HepG2 (cell line): ENCODE results near the gene TNFRSF1B. TPM values are rescaled to one million over a fixed set of nuclear protein-coding genes. Genes with fewer than 3 reads are reported as not detected.

Experiments
- ATAC-seq: fragments of 200-7000 bp; cut with Tn5 transposase; 3 replicates; pipeline ENCODE4 v1.9.1; 2020; ENCODE audit warnings: mild to moderate bottlenecking, moderate library complexity
- BruUV-seq: library from RNA; stranded (reverse); fragments of 400-500 nt; replicated peaks from 2 replicates; lab custom pipeline; 2021; lab: Mats Ljungman, UMichigan
- CTCF ChIA-PET: fragments of 300-600 bp; formaldehyde crosslinking; extraction: SDS; loops from one replicate; lab custom pipeline; 2021; ENCODE audit warnings: low total read pairs, inconsistent platforms, low intra/inter-chr PET ratio; lab: Yijun Ruan, JAX
- POLR2A ChIA-PET: fragments of 350-600 bp; sonication (Branson Sonifier 250); formaldehyde crosslinking; loops from one replicate; lab custom pipeline; 2020; ENCODE audit warnings: antibody characterized with exemption, inconsistent platforms; lab: Yijun Ruan, JAX
- DNase-seq: peaks from one replicate; pipeline ENCODE4 v3.0.0-alpha.2; 2015; ENCODE audit warnings: low spot score
- FAIRE-seq: peaks from 3 replicates; lab custom pipeline; 2011; peaks lifted over from hg19 to GRCh38; lab: Jason Lieb, UNC
- H2AFZ ChIP-seq: one replicate; pipeline ENCODE4 v1.6.1; 2011; ENCODE audit warnings: low read length, inconsistent platforms
- H3K27ac ChIP-seq: fragments of 300-600 bp; 3 replicates; pipeline ENCODE4 v1.8.0; 2011; ENCODE audit warnings: mixed run types, mild to moderate bottlenecking, mixed read lengths, low read length, inconsistent platforms; ENCODE audit not compliant: insufficient read depth; ENCODE audit errors: extremely low read length
- H3K27me3 ChIP-seq, 2 experiments: fragments of 200-600 bp in 1 of 2; 2 replicates in 1 of 2; 3 replicates in 1 of 2; pipeline versions ENCODE4 v1.6.0 to v1.8.0; 2011; ENCODE audit warnings: low read length in 2 of 2, mild to moderate bottlenecking in 2 of 2, moderate library complexity in 2 of 2, inconsistent platforms in 1 of 2; ENCODE audit not compliant: insufficient read depth in 2 of 2, control insufficient read depth in 1 of 2
- H3K36me3 ChIP-seq, 2 experiments: fragments of 200-600 bp in 1 of 2; replicated peaks in 1 of 2; 2 replicates in 1 of 2; 3 replicates in 1 of 2; pipeline versions ENCODE4 v1.5.1 to v1.8.0; 2011; ENCODE audit warnings: low read length in 2 of 2, inconsistent platforms in 1 of 2; ENCODE audit not compliant: insufficient read depth in 2 of 2, control insufficient read depth in 1 of 2
- H3K4me1 ChIP-seq: 2 replicates; pipeline ENCODE4 v1.5.1; 2012; ENCODE audit warnings: low read length, inconsistent platforms; ENCODE audit not compliant: insufficient read depth
- H3K4me2 ChIP-seq: 2 replicates; pipeline ENCODE4 v1.6.0; 2011; ENCODE audit warnings: low read depth, low read length, inconsistent platforms
- H3K4me3 ChIP-seq, 3 experiments: fragments of 200-600 bp in 1 of 3; sonication (generic), shearing (Covaris generic) in 1 of 3; replicated peaks in 1 of 3; 2 replicates each; pipeline ENCODE4 v1.5.1; 2011 to 2016; ENCODE audit warnings: low read length in 3 of 3, inconsistent platforms in 2 of 3, low read depth in 2 of 3, mild to moderate bottlenecking in 2 of 3, control low read depth in 1 of 3, mixed read lengths in 1 of 3; ENCODE audit not compliant: insufficient read depth in 1 of 3
- H3K79me2 ChIP-seq: one replicate; pipeline ENCODE4 v1.6.1; 2011; ENCODE audit warnings: low read length, inconsistent platforms; ENCODE audit not compliant: insufficient read depth
- H3K9ac ChIP-seq: 2 replicates; pipeline ENCODE4 v1.6.0; 2011; ENCODE audit warnings: mild to moderate bottlenecking, low read depth, low read length, inconsistent platforms; ENCODE audit not compliant: insufficient read depth
- H3K9me3 ChIP-seq: 2 replicates; pipeline ENCODE4 v1.5.1; 2012; ENCODE audit warnings: mild to moderate bottlenecking, low read length
- H4K20me1 ChIP-seq: 2 replicates; pipeline ENCODE4 v1.6.0; 2011; ENCODE audit warnings: inconsistent platforms, mild to moderate bottlenecking, low read length, moderate library complexity; ENCODE audit not compliant: insufficient read depth
- SP2 ChIP-seq: sonication (generic); formaldehyde crosslinking; IDR thresholded peaks from 2 replicates; pipeline ENCODE4 v1.5.1; 2020; ENCODE audit warnings: mild to moderate bottlenecking, missing genetic modification reagents
- WGBS: methylation state at CpG from one replicate; pipeline ENCODE4 v1.1.6; 2017; ENCODE audit warnings: low lambda C conversion rate; 5-methylcytosine and 5-hydroxymethylcytosine counted together
- in situ Hi-C: cut with HindIII; loops from 2 replicates; pipeline ENCODE4 v1.10.0; 2017; ENCODE audit warnings: low pct_unique_long_range_greater_than_20kb; ENCODE audit not compliant: extremely low pct_ligation_motif_present
- intact Hi-C: fragments of 100-400 bp; cut with micrococcal nuclease; formaldehyde crosslinking; loops from one replicate; pipeline ENCODE4 v1.10.0; 2022; ENCODE audit not compliant: unreplicated experiment
- polyA plus RNA-seq, 8 experiments: library from polyadenylated mRNA; depleted of rRNA in 3 of 8; stranded (reverse) in 7 of 8; unstranded in 1 of 8; fragments of >200 nt; fragmentation: Illumina TruSeq in 4 of 8; extraction: Trizol in 4 of 8; gene quantifications; 2 replicates each; pipeline versions ENCODE4 v1.2.1 to v1.2.3, GENCODE V29; 2011 to 2016; ENCODE audit warnings: low read depth in 4 of 8, missing spikeins in 1 of 8, mixed read lengths in 1 of 8; ENCODE audit not compliant: insufficient read depth in 1 of 8
- total RNA-seq, 5 experiments: library from RNA; depleted of rRNA; stranded (reverse); fragments of >200 nt; fragmentation: Illumina TruSeq; extraction: Trizol; gene quantifications; 2 replicates each; pipeline ENCODE4 v1.2.3, GENCODE V29; 2016; ENCODE audit warnings: low read depth in 1 of 5
- TF ChIP-seq, protein P1 (sequence below): sonication (generic); formaldehyde crosslinking; IDR thresholded peaks from 2 replicates; pipeline ENCODE4 v1.4.0; 2020; ENCODE audit warnings: missing genetic modification reagents
- TF ChIP-seq, protein P2 (sequence below): sonication (generic); formaldehyde crosslinking; IDR thresholded peaks from 2 replicates; pipeline ENCODE4 v1.4.0; 2020; ENCODE audit warnings: low read depth, mild to moderate bottlenecking, missing genetic modification reagents

The TNFRSF1B gene
- total and polyA plus RNA-seq, 2 of the 13 experiments (the other 11 are each of a cell fraction or from before 2014, with no cell fraction given): 0.04 to 0.11 TPM

DNA sequence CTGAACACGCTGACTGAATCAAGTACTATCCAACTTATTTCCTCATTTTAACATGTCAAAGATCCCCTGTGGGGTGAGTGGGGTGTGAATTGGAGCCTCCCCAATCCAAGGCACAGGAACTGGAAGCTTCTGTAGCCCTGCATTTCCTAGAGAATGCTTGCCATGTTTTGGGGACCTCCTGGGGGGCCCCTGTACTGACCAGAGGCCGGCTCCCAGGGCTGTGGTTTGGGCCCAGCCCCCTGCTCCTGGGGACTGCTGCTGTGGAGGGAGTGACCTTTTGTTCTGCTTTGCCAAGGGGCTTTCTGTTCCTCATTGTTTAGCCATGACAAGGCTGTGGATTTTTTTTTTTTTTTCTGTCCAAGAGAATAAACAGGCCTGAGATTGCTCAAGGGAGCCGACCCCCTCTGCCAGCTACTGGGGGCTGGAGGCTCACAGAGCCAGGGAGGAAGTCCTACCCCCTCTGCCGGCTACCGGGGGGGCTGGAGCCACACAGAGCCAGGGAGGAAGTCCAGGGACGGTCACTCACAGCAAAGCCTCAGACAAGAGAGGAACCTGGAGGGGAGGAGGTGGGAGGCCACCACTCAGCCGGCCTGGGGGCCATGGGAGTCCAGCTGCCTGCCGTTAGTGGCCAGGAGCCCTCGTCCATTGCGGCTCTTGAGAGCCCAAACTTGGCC is 17.4 kb downstream of the TNFRSF1B start:
- H3K27me3 ChIP-seq: peaks cover 11 to 35% of the 10 kb centered on the region in 2 experiments; a peak in 4 of 5 replicates
- intact Hi-C loops: no loop called here
- DNase-seq: peak; percentile 29
- H4K20me1 ChIP-seq: no peaks in the 10 kb centered on the region
- FAIRE-seq: no peak
- ChIA-PET CTCF (no interaction called here), POLR2A (no interaction called here)
- H3K4me1 ChIP-seq: peaks cover 44% of the 10 kb centered on the region
- 0 out of 2 replicates have a peak overlapping the region, but pooled peaks have one; percentile 11 for H3K9ac ChIP-seq
- H3K4me2 ChIP-seq: peak overlapping the region; percentile 41; the same call in 1 of the 2 replicates
- ATAC-seq: peak; percentile 24
- H3K79me2 ChIP-seq: no peaks in the 10 kb centered on the region
- no peak overlapping the region for H3K27ac ChIP-seq
- in situ Hi-C loops: no loop called here
- no TSS peak for BruUV-seq
- H3K9me3 ChIP-seq: no peaks in the 10 kb centered on the region
- H3K4me3 ChIP-seq: peak overlapping the region in 1 of 3 experiments; percentile 12; a peak in 2 of 6 replicates
- WGBS: 3% methylated on average over 5 of the region's 10 CpGs
- H3K36me3 ChIP-seq: no peaks in the 10 kb centered on the region
- H2AFZ ChIP-seq: no peak overlapping the region
- TF ChIP-seq, protein P1, sequence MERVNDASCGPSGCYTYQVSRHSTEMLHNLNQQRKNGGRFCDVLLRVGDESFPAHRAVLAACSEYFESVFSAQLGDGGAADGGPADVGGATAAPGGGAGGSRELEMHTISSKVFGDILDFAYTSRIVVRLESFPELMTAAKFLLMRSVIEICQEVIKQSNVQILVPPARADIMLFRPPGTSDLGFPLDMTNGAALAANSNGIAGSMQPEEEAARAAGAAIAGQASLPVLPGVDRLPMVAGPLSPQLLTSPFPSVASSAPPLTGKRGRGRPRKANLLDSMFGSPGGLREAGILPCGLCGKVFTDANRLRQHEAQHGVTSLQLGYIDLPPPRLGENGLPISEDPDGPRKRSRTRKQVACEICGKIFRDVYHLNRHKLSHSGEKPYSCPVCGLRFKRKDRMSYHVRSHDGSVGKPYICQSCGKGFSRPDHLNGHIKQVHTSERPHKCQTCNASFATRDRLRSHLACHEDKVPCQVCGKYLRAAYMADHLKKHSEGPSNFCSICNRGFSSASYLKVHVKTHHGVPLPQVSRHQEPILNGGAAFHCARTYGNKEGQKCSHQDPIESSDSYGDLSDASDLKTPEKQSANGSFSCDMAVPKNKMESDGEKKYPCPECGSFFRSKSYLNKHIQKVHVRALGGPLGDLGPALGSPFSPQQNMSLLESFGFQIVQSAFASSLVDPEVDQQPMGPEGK (CRISPR knock-in tag): peak; percentile 77
- TF ChIP-seq, protein P2, sequence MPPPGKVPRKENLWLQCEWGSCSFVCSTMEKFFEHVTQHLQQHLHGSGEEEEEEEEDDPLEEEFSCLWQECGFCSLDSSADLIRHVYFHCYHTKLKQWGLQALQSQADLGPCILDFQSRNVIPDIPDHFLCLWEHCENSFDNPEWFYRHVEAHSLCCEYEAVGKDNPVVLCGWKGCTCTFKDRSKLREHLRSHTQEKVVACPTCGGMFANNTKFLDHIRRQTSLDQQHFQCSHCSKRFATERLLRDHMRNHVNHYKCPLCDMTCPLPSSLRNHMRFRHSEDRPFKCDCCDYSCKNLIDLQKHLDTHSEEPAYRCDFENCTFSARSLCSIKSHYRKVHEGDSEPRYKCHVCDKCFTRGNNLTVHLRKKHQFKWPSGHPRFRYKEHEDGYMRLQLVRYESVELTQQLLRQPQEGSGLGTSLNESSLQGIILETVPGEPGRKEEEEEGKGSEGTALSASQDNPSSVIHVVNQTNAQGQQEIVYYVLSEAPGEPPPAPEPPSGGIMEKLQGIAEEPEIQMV (CRISPR knock-in tag): no peak
- no peak for TF ChIP-seq SP2
